Measurements from ENCODE around the gene ELFN2.

Gene ELFN2

GRCh38 chr22:37394341-37394740, 32.9 kb downstream of the ELFN2 start:
- H3K4me3 ChIP-seq (ENCODE audit: low read length): no peak overlapping the region
- DNase-seq (ENCODE audit: low read depth, low spot score): no peak

- H3K4me3 ChIP-seq (ENCODE audit: low read length): no peak overlapping the region
- DNase-seq (ENCODE audit: low read depth, low spot score): no peak
These were observed 33.5 kb downstream of the ELFN2 start for GRCh38 chr22:37393746-37394145.

GRCh38 chr22:37392721-37393328, 34.5 kb downstream of the ELFN2 start:
- no peak overlapping the region for H3K4me3 ChIP-seq (ENCODE audit: low read length)
- no peak for DNase-seq (ENCODE audit: low read depth, low spot score)

- no peak overlapping the region for H3K4me3 ChIP-seq (ENCODE audit: low read length)
- no peak for DNase-seq (ENCODE audit: low read depth, low spot score)
These were observed 35.6 kb downstream of the ELFN2 start for GRCh38 chr22:37391702-37392101.

- H3K4me3 ChIP-seq (ENCODE audit: low read length): no peak overlapping the region
- no peak for DNase-seq (ENCODE audit: low read depth, low spot score)
These were observed 37.2 kb downstream of the ELFN2 start for GRCh38 chr22:37390075-37390474.

- DNase-seq (ENCODE audit: low read depth, low spot score): no peak
- H3K4me3 ChIP-seq (ENCODE audit: low read length): no peak overlapping the region
These were observed 38.7 kb downstream of the ELFN2 start for GRCh38 chr22:37388538-37388937.

GRCh38 chr22:37387793-37388192, 39.5 kb downstream of the ELFN2 start:
- DNase-seq (ENCODE audit: low read depth, low spot score): no peak
- no peak overlapping the region for H3K4me3 ChIP-seq (ENCODE audit: low read length)

GRCh38 chr22:37386441-37386840, 40.8 kb downstream of the ELFN2 start:
- DNase-seq (ENCODE audit: low read depth, low spot score): no peak
- no peak overlapping the region for H3K4me3 ChIP-seq (ENCODE audit: low read length)

- DNase-seq (ENCODE audit: low read depth, low spot score): no peak
- no peak overlapping the region for H3K4me3 ChIP-seq (ENCODE audit: low read length)
These were observed 42.6 kb downstream of the ELFN2 start for GRCh38 chr22:37384691-37385090.

- no peak overlapping the region for H3K4me3 ChIP-seq (ENCODE audit: low read length)
- DNase-seq (ENCODE audit: low read depth, low spot score): no peak
These were observed 43.9 kb downstream of the ELFN2 start for GRCh38 chr22:37383341-37383740.

GRCh38 chr22:37381489-37381888, 45.8 kb downstream of the ELFN2 start:
- no peak overlapping the region for H3K4me3 ChIP-seq (ENCODE audit: low read length)
- no peak for DNase-seq (ENCODE audit: low read depth, low spot score)

GRCh38 chr22:37379722-37380121, 47.6 kb downstream of the ELFN2 start:
- no peak for DNase-seq (ENCODE audit: low read depth, low spot score)
- H3K4me3 ChIP-seq (ENCODE audit: low read length): no peak overlapping the region

GRCh38 chr22:37379085-37379484, 48.2 kb downstream of the ELFN2 start:
- H3K4me3 ChIP-seq (ENCODE audit: low read length): no peak overlapping the region
- no peak for DNase-seq (ENCODE audit: low read depth, low spot score)

- DNase-seq (ENCODE audit: low read depth, low spot score): no peak
- no peak overlapping the region for H3K4me3 ChIP-seq (ENCODE audit: low read length)
These were observed 48.6 kb downstream of the ELFN2 start for GRCh38 chr22:37378642-37379058.

GRCh38 chr22:37377927-37378326, 49.4 kb downstream of the ELFN2 start:
- DNase-seq (ENCODE audit: low read depth, low spot score): no peak
- no peak overlapping the region for H3K4me3 ChIP-seq (ENCODE audit: low read length)

GRCh38 chr22:37377138-37377537, 50.1 kb downstream of the ELFN2 start:
- no peak overlapping the region for H3K4me3 ChIP-seq (ENCODE audit: low read length)
- DNase-seq (ENCODE audit: low read depth, low spot score): no peak

GRCh38 chr22:37376643-37377042, 50.6 kb downstream of the ELFN2 start:
- DNase-seq (ENCODE audit: low read depth, low spot score): no peak
- no peak overlapping the region for H3K4me3 ChIP-seq (ENCODE audit: low read length)

- DNase-seq (ENCODE audit: low read depth, low spot score): no peak
- H3K4me3 ChIP-seq (ENCODE audit: low read length): no peak overlapping the region
These were observed 51.5 kb downstream of the ELFN2 start for GRCh38 chr22:37375801-37376200.

GRCh38 chr22:37374571-37374970, 52.7 kb downstream of the ELFN2 start:
- H3K4me3 ChIP-seq (ENCODE audit: low read length): no peak overlapping the region
- DNase-seq (ENCODE audit: low read depth, low spot score): no peak

GRCh38 chr22:37373451-37373850, 53.8 kb downstream of the ELFN2 start:
- H3K4me3 ChIP-seq (ENCODE audit: low read length): no peak overlapping the region
- DNase-seq (ENCODE audit: low read depth, low spot score): no peak

GRCh38 chr22:37371911-37372310, 55.4 kb downstream of the ELFN2 start:
- no peak overlapping the region for H3K4me3 ChIP-seq (ENCODE audit: low read length)
- DNase-seq (ENCODE audit: low read depth, low spot score): no peak

- DNase-seq (ENCODE audit: low read depth, low spot score): no peak
- H3K4me3 ChIP-seq (ENCODE audit: low read length): no peak overlapping the region
These were observed 55.8 kb downstream of the ELFN2 start for GRCh38 chr22:37371491-37371890.

All from Jurkat, Clone E6-1 (cell line).